ENCODE measurements around the gene OSBPL3.

Gene OSBPL3

GRCh38 chr7:24862461-24862860 is 117.5 kb downstream of the OSBPL3 start:
- DNase-seq (ENCODE audit: low spot score) = no peak

GRCh38 chr7:24861336-24861735 is 118.6 kb downstream of the OSBPL3 start:
- DNase-seq (ENCODE audit: low spot score) = no peak

- no peak for DNase-seq (ENCODE audit: low spot score)
These were observed 119.4 kb downstream of the OSBPL3 start for GRCh38 chr7:24860611-24861010.

GRCh38 chr7:24858108-24858977 is 121.6 kb downstream of the OSBPL3 start:
- no peak for DNase-seq (ENCODE audit: low spot score)

GRCh38 chr7:24857623-24858022 is 122.4 kb downstream of the OSBPL3 start:
- no peak for DNase-seq (ENCODE audit: low spot score)

- no peak for DNase-seq (ENCODE audit: low spot score)
These were observed 125.1 kb downstream of the OSBPL3 start for GRCh38 chr7:24854866-24855265.

DNA sequence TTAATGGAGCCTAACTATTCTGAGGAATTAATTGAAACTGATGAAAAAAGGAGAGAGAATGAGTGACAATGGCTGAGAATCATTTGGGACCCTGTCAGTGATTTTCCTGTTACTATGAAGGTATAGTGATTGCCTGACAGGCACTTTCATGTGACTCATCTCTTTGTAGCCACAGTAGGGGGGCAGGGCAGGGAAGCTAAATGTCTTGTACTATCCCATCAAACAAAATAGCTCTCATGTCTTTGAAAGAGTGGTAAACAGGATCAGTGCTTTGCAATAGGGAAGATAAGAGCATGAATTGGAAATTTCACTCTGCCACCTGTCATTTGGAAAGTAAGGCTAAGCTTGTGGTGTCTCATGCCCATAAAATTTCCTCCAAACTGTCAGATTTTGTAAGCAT is 128.2 kb downstream of the OSBPL3 start:
- DNase-seq (ENCODE audit: low spot score) = no peak

- no peak for DNase-seq (ENCODE audit: low spot score)
These were observed 131.1 kb downstream of the OSBPL3 start for GRCh38 chr7:24848878-24849277.

DNA sequence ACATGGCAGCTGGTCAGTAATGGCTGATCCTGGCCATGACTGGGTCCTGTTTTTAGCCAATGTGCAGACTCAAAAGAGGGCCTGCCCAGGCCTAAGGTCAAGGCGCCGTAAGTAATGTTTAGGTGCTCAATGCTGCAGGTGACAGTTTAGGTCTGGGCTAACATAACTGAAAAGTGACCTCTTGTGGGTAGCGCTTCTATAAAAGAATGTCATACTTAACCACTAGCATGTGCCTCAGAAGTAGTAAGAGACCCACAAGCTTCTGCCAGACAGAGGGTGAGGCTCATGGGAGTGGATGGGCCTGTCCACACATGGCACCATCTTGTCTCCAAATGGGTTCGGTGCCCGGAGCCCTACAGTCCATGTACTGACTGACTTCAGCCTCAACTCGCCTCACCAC is 132.2 kb downstream of the OSBPL3 start:
- DNase-seq (ENCODE audit: low spot score) = no peak

DNA sequence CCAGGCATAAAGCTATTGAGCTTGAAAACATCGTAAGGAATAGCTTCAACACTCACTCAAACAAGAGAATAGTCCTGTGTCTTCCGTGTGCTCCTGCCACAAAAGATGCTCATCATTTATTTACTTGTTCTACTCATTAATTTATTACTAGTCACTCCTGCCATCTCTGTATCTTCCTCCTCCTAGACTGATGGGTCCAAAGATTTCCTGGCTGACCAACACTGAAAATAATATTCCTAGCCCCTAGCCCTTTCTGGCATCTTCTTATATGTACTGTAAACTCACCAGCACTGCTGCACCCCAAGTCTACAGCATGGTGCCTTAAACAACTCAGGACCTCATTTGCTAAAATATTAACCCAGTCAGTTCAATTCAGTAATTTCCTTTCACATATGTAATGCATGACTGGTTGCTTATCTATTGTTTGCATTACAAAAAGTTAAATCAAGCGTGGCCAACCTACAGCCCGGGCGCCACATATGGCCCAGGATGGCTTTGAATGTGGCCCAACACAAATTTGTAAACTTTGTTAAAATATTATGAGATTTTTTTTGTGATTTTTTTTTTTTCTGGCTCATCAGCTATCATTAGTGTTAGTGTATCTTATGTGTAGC is 136.1 kb downstream of the OSBPL3 start:
- DNase-seq (ENCODE audit: low spot score) = no peak

- DNase-seq (ENCODE audit: low spot score) = peak; percentile 43
These were observed 137.3 kb downstream of the OSBPL3 start for GRCh38 chr7:24842449-24843241.

GRCh38 chr7:24842029-24842428 is 137.9 kb downstream of the OSBPL3 start:
- DNase-seq (ENCODE audit: low spot score) = no peak

DNA sequence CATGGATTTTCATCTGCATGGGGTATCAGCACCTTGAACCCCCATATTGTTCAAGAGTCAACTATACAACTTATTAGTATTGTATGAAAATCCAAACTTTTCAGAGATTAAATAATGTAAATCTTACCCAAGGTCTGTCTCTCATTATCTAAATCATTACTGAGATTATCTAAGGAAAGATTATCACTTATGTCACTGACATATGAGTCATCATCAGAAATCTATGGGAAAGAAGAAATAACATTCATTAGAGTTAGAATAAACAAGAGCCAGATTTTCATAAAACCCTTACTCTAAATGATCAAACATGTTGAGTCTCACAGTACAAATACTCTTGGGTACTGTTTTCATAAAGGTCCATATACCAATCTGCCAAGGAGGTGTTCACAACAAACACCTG is 139.4 kb downstream of the OSBPL3 start:
- no peak for DNase-seq (ENCODE audit: low spot score)

DNA sequence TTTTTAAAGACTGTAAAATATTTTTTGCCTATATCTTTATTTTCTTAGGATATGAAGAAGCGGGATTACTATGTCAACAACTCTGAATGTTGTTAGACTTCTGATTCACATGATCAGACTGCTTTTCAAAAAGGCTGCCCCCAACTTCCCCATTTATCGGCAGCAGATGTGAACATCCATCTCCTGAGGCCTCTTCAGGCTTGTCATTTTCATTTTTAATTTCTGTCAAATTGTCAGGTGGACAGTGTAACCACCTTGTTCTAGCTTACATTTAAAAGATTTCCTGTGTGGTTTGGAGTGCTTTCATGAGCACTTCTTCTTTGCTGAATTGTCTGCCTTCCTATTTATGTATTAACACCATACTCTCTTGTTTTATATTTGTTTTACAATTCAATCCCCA is 143.9 kb downstream of the OSBPL3 start:
- DNase-seq (ENCODE audit: low spot score) = peak; percentile 33

- DNase-seq (ENCODE audit: low spot score) = no peak
These were observed 144.3 kb downstream of the OSBPL3 start for GRCh38 chr7:24835643-24836042.

DNA sequence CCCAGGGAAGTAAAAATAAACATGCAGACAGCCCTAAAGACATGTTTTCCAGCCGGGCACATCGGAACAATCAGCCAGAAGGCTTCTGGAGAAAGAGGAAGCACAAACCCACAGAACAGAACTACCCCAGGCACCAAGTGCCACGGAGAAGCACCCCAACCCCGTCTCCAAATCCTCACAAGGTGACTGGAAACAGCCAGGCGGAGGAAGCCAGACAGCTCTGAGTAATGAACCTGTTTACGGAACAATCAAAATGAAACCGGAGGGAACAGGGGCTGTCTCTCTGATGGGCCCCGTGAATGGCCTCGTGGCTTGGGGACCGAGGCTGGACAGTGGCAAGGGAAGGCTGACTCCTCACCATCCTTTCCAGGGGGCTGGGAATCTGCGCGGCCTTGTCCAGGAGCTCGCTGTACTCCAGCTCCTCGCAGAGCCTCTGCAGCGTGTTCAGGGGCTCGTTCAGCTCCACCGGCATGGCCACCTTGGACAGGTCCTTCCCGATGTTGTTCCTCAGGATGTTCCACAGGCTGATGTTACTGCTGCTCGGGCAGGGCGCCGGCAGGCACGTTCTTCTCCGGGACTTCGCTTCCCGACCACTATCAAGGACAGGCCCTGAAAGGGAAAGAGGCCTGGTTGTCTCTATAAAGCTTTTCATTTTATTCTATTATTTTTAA is 145.7 kb downstream of the OSBPL3 start:
- peak; percentile 30 for DNase-seq (ENCODE audit: low spot score)

- DNase-seq (ENCODE audit: low spot score) = no peak
These were observed 146.4 kb downstream of the OSBPL3 start for GRCh38 chr7:24833549-24833948.

DNA sequence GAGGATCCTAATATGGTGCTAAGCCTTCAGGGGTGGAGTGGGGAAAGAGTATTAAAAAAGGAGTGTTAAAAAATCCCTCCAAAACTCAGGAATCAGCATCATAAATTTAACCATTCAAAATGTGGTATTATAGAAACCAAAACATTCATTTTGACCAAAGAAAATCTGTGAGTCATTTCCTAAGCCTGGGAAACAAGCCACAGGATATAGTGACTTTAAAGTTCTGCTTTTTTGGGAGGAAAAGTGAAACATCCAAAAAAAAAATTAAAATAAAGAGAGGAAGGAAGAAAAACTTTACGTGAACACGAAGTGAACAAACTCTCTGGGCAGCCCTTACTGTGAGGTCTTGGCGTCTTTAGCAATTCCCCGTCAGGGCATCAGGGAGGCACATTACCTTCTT is 148.7 kb downstream of the OSBPL3 start:
- no peak for DNase-seq (ENCODE audit: low spot score)

DNA sequence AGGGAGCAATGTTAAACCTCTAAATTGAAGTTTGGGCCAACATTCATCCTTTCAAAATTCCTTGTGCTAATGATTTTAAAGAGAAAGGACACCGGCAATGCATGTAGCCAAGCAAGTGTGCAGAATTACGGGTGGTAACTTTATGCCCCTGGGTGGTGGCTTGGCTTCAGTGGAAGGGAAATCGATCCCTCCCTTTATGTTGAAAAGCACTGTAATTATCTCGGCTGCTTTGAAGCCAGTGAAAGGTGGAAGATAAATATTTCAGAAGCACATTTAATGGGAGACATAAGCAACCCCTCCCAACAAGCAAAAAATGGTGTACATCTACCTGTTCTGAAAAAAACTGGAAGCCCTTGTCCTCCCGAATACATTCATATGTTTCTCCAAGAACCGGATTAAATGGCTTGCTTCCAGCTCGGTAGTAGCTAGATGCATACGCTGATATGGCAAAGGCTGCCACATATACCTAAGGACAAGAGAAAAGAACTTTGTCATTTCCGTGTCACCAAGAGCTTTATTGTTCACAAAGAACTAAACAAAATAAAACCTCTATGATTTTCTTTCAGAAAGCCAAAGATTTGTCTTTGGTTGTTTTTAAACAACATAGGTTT is 149.4 kb downstream of the OSBPL3 start:
- no peak for DNase-seq (ENCODE audit: low spot score)

DNA sequence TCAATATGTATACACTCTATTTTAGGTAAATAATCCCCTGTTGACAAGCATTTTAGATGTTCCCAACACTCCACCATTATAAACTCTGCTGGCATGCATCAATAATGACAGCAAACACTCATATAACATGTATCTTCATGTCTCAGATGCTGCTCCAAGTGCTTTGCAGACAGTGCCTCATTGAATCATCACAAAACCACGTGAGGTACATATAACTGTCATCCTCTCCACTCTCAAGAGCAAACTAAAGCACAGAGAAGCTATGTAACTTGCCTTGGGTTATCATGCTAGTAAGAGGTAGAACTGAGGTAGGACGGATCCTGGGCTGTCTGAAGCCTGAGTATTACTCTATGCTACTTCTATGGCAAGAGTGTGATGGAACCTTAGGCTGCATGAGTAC is 150.2 kb downstream of the OSBPL3 start:
- DNase-seq (ENCODE audit: low spot score) = no peak

DNA sequence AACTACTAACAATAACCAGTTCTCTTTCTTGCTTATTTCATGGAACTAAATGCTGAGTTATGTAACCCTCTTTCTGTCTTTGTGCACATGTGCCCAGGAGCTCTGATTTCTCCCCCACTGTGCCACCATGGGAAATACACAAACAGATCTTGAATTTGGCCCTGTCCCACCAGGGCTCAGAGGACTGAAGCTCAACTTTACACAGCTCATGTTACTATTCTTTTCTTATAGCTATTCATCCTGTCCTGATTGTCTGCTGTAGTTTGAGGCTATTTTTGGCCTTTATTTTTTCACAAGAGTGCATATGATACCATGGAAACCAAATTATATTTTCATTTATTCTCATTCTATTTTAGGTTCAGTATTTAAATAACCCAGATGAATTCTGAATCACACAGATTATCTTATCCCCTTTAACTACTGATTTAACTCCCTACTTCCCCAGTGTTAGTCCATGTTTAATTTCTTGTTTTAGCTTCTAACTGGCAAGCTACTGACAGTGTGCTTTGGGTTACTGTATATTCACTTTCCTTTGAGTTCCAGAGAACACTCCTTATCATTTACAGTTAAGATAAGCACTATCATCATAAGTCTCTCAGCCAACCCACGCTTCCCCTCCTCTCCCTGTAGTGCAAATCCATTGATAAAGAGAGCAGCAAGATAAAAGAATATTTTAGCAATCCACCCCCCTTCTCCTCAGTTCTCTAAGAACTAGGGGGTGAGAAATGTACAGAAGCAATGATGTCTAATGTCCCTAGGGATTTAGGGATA is 150.9 kb downstream of the OSBPL3 start:
- DNase-seq (ENCODE audit: low spot score) = no peak

Measured in germinal center (tissue), 1 donor.